HG02571 (cell line): ENCODE data around the gene CPSF6.
"Not testable (repeated sequence)": the region's sequence is repeated elsewhere in the genome, so short reads cannot be mapped to it uniquely, and the experiment has no call there.

Experiments
- ATAC-seq: cut with Tn5 transposase; IDR thresholded peaks from one replicate; pipeline ENCODE4 v1.9.1; 2021; ENCODE audit warnings: mild to moderate bottlenecking, moderate library complexity; ENCODE audit not compliant: unreplicated experiment

Gene CPSF6

DNA sequence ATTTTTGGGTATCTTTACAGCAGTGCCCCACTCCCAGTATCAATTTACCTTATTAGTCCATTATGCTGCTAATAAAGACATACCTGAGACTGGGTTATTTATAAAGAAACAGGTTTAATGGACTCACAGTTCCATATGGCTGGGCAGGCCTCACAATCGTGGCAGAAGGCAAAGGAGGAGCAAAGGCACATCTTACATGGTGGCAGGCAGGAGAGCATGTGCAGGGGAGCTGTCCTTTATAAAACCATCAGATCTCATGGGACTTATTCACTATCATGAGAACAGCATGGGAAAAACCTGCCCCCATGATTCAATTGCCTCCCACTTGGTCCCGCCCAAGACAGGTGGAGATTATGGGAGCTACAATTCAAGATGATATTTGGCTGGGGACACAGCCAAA lies 77.9 kb downstream of the CPSF6 start:
- not testable (repeated sequence) for ATAC-seq

GRCh38 chr12:69318225-69318624 lies 78.9 kb downstream of the CPSF6 start:
- ATAC-seq: no peak

- ATAC-seq: no peak
Observed at GRCh38 chr12:69321351-69321750, 82.0 kb downstream of the CPSF6 start.
